Activated T-cell treated with anti-CD3 and anti-CD28 coated beads for 24 hours (primary cell): ENCODE data around the gene GTPBP1.

ENCODE experiments used
- DNase-seq: peaks from one replicate; pipeline ENCODE4 v3.0.0-alpha.2; 2020; ENCODE audit warnings: low read depth

The GTPBP1 gene

DNA sequence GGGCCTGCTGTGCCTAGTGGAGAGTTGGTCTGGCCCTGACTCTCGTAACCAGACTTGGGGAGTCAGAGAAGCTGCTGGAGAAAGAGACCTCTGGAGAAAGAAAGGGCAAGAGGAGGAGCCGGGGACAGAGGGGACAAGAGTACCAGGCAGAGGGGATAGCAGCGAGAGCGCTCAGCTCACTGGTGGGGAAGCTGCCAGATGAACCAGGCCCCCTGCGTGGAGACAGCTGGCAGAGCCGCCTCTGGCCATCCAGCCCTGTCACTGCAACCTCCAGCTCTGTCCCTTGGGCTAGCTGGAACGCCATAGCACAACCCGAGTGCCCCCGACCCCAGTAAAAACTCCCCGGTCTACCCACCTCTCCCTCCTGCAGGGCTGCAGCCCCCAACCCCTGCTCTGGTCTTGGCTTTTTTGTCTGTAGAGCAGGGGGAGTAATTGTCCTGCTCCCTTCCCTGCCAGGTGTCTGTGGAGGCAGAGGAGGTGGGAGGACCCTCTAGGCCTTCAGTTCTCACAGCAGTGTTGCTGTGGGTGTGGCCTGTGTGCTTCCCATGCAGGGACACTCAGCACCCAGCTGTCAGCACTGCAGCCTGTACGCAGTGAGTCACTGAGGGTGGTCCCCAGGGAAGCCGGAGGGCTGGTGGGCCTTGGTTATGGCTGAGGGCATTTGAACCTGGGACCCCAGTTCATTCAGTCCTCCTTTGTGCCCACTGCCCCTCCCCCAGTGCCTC is 54.9 kb downstream of the GTPBP1 start:
- no peak for DNase-seq

DNA sequence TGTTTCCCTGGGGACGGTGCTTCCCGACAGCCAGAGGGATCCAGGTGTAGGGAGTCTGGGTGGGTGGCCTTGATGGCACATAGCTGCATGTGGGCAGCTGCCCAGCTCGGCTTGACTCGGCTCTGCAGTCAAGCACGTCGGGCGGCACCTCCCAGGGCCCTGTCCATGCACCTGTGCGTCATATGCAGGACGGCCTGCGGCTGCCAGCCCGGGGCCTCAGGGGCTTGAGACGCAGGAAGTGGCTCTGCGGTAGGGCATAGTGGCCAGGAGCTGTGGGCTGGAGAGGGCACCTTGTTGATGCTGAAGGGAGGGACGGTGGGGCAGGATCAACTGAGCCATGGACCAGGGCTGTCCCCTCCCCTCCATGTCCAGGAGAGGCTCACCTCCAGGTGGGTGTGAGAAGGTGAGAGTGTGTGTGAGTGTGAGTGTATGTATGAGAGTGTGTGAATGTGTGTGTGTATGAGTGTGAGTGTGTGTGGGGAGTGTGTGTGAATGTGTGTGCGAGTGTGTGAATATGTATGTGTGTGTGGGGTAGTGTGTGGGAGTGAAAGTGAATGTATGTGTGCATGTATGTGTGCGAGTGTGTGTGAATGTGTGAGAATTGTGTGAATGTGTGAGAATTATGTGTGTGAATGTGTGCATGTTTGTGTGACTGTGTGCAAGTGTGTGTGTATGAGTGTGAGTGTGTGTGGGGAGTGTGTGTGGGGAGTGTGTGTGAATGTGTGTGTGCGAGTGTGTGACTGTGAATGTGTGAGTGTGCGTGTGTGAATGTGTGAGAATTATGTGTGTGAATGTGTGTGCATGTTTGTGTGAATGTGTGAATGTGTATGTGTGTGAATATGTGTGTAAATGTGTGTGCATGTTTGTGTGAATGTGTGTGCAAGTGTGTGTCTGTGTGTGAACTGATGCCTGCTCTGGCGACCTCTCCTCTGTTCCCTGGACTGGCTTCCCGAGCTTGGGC is 55.7 kb downstream of the GTPBP1 start:
- DNase-seq = no peak

DNA sequence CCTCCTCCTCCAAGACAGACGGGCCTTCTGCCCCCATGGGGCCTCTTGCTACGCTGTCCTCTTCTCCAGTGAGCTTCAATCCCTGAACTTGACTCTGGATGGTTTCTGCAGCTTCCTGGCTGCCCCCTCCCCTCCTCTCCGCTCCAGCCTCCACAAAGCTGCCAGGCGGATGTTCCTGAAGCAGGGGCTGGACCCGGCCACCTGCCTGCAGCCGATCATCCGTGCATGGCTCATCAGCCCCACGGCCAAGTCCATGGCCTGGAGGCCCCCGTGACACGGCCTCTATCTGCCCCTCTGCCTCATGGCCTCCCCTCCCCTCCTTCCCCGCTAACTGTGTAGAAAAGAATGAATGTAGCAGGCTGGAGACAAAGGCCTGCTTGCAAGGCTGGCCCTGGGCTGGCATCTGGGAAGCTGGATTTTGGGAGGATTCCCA is 56.8 kb downstream of the GTPBP1 start:
- DNase-seq = no peak

DNA sequence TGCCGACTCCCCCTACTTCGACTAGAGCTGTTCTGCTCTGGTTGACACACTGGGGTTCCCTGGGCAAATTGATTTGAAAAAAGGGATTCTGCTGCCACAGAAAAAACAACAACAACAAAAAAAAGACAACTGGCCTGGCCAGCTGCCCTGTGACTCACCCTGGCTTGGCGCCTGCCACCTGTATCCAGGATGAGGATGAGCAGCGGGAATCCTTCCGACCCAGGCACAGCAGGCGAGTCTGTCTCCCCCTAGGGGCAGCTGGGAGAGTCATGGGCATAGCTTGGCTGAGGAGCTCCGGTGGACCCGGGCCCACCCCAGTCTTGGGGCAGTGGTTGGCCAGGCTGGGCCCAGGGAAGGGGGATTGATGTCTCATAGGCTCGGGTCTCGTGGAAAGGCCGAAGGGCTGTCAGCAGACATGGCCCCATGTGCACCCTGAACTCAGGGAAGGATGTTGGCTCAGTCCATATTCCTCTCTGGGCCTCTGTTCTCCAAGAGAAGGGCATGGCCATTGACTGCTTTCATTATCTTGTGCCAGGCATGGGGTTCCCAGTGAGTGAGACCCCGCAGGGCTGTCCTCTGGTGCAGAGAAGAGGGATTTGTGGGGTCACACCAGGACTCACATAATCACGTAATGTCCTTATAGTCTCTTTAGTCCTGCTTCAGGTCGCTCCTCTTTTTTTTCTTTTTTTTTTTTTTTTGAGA is 60.5 kb downstream of the GTPBP1 start:
- DNase-seq = no peak

DNA sequence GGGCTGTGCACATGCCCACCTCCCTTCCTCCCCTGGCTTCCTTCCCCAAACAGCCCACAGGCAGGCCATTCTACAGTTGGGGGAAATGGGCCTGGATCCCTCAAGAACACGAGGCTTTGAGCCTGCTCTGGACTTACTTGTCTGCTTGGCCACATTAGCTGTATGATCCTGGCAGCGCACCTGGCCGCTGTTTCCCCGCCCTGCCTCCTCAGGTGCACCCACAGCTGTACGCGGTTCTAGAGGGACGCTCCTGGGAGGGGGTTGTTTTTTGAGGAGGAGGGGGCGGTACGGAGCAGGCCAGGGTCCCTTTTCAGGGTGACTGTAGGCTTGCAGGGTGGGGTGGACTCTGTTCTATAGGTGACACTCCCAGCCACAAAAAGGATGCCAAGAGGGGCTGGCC is 61.6 kb downstream of the GTPBP1 start:
- no peak for DNase-seq

DNA sequence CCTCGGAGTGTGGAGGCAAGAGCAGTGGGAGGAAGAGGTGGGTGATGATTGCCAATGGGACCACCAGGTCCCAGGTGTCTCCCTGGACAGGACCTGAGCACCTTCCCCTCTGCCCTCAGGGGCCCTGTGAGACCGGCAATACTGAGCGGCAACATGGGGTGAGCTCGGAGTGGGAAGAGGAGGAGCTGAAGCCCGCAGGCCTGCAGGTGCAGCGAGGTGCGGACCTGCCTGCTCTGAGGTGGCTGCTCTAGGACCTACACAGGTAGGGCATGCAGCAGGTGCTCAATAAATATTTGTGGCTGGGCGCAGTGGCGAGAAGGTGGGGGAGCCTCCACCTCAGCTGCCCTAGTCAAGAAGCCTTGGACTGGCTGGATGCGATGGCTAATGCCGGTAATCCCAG is 62.3 kb downstream of the GTPBP1 start:
- no peak for DNase-seq

DNA sequence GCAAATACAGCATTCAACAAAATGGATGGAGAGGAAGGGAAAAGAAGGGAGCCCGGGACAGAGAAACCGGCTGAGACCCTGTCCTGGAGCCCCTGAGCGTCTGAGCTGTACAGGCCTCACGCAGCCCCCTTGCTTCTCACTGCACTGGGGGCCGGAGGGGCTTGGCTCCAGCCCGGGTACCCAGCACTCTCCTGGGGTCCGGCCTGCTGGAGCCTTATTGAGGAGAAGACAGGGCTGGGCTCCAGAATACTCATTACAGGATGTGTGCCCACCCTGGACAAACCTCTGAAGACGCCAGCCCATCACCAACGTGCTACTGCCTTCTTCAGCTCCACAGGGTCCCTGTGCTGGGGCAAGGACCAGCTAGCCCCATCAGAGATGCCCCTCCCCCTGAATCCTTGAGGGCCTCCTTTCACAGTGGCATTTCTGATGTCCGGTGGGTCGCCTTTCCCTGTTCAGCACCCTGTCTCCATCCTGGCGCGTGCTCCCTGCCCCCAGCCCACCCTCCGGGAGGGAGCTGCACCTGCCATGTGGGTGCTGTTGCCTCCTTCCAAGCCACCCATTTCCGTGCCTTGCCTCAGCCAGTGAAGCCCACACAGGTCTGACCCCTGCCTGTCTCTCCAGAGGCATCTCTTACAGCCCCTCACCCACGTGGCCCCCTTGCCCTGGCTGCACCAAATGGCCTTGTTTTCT is 64.7 kb downstream of the GTPBP1 start:
- no peak for DNase-seq

DNA sequence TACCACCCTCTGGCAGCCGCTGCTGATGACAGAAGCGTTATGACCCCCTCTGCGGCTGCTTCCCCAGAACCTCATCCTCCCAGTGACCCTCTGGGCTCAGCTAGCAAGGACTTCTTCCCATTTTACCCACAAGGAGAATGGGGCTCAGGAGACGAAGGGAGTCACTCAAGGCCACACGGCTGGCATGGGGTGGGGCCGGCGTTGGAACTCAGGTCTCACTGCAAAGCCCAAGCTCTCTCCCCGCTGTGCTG is 66.8 kb downstream of the GTPBP1 start:
- DNase-seq = no peak

DNA sequence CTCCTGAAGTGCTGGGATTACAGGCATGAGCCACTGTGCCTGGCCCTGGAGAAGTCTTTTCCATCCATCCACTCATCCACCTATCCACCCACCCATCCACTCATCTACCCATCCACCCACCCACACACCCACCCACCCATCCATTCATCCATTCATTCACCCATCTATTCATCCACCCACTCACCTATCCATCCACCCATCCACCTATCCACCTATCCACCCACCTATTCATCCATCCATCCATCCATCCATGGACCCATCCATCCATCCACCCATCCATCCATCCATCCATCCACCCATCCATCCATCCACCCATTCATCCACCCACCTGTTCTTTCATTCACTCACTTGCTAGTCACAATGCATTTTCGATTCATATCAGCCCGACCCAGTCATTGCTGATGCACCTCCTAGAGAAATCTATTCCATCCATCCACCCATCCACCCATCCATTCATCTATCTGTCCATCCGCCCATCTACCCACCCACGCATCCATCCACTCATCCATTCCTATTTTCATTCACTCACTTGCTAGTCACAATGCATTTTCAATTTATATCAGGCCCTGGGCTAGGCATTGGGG is 67.7 kb downstream of the GTPBP1 start:
- DNase-seq = no peak

DNA sequence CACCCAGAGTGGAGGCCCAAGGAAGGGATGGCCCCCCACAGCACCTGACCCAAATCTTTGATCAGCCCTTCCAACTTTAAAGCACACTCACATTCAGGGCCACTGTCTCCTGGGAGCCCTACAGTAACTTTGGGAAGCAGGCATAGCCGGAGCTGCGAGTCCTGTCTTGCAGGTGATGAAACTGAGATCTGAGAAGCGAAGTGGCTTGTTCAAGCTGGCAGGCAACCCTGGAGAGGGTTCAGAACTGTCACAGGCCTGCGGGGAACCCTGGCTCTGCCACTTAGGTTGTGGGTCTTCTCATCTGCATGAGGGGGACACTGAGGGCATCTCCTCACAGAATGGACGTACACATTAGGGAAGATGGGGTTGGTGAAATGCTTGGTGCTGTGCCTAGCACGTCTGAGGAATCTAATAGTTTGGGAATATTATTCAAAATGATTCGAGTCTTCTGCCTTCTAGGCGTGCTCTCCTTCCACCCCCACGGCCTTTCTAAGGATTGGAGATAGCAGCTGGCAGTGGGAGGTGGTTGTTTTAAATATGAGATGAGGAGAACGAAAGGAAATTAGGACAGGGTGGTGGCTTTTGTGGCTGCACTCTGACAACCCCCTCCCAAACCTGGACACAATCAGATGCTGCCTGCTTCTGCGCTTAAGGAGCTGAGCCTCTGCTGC is 68.9 kb downstream of the GTPBP1 start:
- DNase-seq = no peak

DNA sequence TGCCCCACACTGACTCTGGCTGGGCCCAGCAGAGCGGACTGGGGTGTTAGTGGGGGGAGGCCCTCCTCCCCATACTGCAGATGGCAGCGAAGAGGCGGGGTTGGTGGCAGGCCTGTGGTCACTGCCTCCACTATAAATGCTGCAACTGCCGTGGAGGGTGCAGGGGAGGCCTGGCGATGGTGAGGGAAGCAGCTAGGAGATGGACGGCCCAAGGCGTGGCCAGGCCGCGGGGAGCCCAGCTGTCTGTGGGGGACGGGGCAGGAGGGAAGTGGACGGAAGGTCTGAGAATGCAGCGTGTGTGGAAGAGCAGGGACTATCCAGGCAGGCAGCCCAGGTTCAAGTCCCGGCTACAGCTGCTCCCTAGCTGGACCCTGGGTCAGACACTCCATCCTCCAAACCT is 69.9 kb downstream of the GTPBP1 start:
- no peak for DNase-seq

DNA sequence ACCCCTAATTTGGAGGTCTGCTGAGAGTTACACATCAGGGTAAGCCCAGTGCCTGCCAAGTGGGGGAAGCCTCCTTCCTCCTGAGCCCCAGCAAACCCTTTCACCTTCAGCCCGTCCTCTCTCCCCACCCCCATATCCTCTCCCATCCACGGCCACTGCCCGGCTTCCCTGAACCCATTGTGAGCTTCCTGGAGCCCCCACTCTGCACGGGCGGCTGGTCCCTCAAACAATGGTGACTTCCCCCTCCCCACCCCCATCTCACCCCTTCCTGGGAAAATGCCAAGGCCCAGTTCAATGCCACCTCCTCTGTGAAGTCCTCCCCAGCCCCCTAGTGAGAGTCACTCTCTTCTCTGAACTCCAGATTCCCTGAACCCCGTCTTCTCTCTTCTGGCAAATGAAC is 70.3 kb downstream of the GTPBP1 start:
- DNase-seq = no peak

DNA sequence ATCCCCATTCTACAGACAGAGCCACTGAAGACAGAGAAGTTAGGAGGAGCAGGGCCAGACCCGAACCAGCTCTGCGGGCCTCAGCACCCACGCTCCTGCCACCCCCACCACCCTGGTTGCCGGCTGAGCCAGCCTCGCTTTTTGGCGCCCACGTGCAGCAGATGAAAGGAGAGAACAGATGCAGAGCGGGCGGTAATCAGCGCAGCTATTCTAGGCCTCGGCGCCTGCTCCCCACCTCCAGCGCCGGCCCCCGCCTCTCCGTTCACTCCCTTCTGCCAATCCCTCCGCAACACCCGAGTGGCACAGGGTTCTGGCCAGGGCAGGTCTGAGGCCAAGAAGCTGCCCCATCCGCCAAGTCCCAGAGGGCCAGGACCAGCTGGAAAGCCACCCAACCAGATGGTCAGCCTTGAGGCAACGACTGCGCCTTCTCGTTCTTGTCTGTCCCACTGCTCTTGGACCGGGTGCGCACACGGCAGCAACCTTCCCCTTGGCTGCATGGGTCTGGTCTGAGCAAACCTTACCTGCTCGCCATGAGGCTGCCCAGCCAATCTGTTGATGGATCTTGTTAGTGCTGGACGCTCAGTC is 71.4 kb downstream of the GTPBP1 start:
- no peak for DNase-seq

DNA sequence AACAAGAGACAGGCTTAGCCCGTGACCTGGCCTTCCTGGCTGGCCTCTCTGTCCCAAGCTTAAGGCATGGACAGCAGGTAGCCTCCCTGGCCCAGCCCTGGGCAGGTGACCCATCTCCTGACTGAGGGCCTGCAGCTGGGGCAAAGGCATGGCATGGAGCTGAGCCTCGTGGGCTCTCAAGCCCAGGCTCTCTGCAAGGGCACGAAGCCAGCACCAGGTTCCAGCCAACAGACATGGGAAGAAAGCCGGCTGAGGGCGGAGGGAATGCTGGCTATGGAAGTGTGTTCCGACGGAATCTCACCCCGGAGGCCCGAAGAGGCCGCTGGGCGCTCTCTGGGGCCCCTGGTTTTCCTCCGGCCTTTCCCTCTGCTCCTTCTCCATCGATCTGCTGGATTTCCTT is 75.3 kb downstream of the GTPBP1 start:
- DNase-seq = no peak

DNA sequence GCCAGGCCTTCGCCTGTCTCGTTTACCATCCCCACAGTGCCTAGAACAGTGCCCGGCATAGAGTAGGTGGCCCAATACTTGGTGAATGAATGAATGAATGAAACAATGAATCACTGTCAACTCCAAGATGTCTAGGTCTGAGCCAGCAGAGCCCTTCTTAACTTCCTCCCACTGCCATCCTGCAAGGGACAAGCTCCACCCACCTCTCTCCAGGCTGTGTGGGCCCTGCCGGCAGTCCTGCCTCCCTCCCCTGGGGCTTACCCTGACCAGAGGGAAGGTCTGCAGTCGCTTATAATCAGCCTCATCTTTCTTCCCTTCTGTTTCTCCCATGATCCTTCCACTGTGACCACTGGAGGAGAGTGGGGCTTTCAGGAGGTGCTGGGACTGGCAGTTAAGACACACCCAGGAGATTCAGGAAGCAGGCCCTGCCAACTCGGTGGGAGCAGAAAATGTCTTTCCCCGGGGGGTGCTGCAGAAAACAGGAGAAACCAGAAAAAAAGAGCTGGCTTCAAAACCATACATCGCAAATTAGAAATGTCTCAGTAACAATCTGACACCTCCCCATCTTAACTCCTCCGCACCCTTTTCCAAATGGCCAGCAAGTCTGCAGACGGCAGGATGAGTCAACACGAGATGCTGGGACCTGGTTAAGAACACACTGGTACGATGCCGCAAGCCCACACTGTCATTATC is 76.8 kb downstream of the GTPBP1 start:
- DNase-seq = no peak
